Measurements from ENCODE around the gene PCDH12. TPM values are rescaled to one million over a fixed set of nuclear protein-coding genes. Genes with fewer than 3 reads are reported as not detected.

PCDH12 gene
- total RNA-seq, 2 donors from 2014 or later = 5.4 to 10.0 TPM

DNA sequence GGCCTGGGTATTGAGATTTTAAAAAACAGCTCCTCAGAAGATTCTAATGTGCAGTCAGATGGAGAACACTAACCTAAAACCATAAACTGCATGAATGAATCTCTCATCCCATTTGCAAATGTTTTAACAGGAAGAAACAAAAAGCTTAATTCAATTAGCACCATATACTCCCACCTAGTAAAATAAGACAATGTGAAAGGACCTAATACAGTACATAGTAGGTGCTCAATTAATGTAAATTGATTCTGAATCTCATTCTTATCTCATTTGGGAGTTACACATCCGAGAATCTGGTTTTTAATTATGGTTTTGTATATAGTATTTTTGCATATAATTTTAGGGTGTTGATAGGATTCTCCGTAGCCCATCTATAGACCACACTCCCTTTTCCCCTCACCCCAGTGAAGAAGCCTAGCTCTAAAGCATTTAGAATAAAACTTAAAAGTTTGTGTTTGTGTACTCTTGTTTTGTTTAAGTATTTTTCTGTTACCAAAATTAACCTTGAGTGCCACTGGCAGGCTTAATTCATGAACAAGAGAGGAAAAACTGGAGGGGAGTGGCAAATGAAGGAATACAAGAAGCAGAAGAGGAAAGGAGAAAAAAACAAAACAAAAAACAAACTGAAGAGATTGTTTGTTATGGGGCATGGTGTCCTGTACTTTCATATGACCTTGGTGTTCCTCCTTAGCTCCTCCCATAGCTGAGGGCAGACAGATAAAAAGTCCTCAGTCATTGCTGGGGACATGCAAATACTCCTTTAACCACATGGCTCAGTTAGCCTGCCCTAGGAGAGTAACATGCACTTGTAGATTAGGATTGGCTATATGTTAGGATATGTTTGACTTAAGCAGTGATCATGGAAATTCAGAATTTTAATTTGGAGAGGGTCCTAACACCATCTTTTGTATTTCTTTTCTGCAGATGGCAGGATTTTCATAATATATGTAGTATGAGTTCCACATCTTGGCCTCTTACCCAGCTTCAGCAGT lies 12.1 kb upstream of the PCDH12 start:
- no peak for DNase-seq
- peak in 1 of 2 donors; percentile 21 for ATAC-seq
- intact Hi-C loops (cut with DNase I) = no loop called here

DNA sequence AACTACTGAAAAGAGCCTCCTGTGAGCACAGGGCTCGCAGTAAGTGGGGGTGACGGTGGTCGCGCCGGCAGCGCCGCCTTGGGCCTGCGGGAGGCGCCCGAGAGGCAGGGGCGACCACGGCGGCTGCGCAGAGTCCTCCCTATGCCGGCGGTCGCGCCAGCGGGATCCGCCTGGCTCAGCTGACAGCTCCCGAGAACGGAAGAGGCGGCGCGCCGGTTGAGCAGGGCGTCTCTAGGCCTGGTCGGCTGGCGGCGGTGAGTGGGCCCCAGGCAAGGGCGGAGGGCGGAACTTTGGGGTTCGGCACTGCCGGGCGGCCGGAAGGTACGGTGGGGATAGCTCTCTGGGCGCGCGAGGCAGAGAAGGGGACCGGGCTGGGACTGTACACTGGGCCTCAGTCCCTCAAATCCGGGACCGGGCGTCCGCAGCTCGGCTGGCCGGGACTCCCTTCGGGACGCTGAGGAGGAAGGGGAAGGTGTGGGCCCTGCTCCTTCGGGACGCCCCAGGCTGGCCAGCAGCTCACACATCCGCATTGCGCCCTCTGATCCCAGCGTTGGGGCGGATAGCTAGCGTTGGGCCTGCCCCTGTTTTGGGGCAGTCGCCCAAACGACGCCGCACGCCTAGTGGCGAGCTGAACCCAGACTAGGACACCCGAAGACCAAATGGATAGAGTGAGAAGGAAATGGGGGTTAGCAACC lies 11.1 kb upstream of the PCDH12 start, which contains the start of gene RNF14:
RNF14 (plus strand) TSS at position 192 of the 695 bp plus-strand sequence. CDS start 4,484 bp downstream, outside the sequence.
- ATAC-seq = peak; percentile 99
- peak; percentile 97 for DNase-seq
- intact Hi-C loops (cut with DNase I) = no loop called here

GRCh38 chr5:141966963-141967333 lies 8.9 kb upstream of the PCDH12 start:
- no peak for ATAC-seq
- no peak for DNase-seq
- intact Hi-C loops (cut with DNase I) = no loop called here

GRCh38 chr5:141966275-141966962 lies 8.4 kb upstream of the PCDH12 start:
- DNase-seq = no peak
- no peak for ATAC-seq
- intact Hi-C loops (cut with DNase I) = no loop called here

GRCh38 chr5:141965071-141965470 lies 7.1 kb upstream of the PCDH12 start:
- no peak for DNase-seq
- intact Hi-C loops (cut with DNase I) = no loop called here
- no peak for ATAC-seq

DNA sequence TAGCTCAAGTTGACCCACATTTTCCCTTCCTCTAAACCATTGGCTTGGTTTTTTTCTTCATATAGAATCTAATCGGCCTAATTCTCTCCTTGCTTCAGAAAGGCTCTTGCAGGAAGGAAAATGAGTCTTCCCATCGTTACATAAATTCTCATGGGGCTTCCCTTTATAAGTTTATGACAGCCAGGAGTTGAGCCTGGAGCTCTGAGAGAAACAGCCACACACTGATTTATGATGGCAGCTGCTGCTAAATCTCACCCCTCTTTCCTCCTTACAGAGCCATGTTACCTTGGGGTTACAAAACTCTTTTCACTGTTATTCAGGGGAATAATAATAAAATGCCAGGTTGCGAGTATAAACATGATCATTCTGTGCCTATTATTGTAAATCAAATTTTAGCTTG lies 5.7 kb upstream of the PCDH12 start:
- DNase-seq = no peak
- no peak for ATAC-seq
- intact Hi-C loops (cut with DNase I) = loop anchor here in 1 of 2 donors (5.0 kb wide), 1 partner anchor 271 kb away; no protein-coding TSS in a partner anchor

GRCh38 chr5:141961466-141961865 lies 3.5 kb upstream of the PCDH12 start:
- ATAC-seq (no peak), DNase-seq (no peak)
- intact Hi-C loops (cut with DNase I) = loop anchor here in 1 of 2 donors (5.0 kb wide), 1 partner anchor 269 kb away; no protein-coding TSS in a partner anchor

GRCh38 chr5:141960449-141961323 lies 2.7 kb upstream of the PCDH12 start:
- ATAC-seq = peak; percentile 84 to 92
- intact Hi-C loops (cut with DNase I) = loop anchor here (1.0 to 5.0 kb wide), 2 partner anchors 268 kb away; no protein-coding TSS in a partner anchor
- peak; percentile 90 for DNase-seq

GRCh38 chr5:141960018-141960417 lies 2.0 kb upstream of the PCDH12 start:
- ATAC-seq (no peak), DNase-seq (no peak)
- intact Hi-C loops (cut with DNase I) = loop anchor here (1.0 to 5.0 kb wide), 2 partner anchors 268 kb away; no protein-coding TSS in a partner anchor

GRCh38 chr5:141958546-141959172 lies 657 bp upstream of the PCDH12 start:
- ATAC-seq = peak in 1 of 2 donors; percentile 67
- intact Hi-C loops (cut with DNase I) = loop anchor here (1.0 to 10.0 kb wide), 3 partner anchors 35 to 81 kb away; partner anchors contain the start of genes DELE1 (in 1 of the 2) and PCDH1 (in 1 of the 2)
- peak; percentile 62 for DNase-seq

- DNase-seq (no peak), ATAC-seq (no peak)
- intact Hi-C loops (cut with DNase I) = loop anchor here (5.0 to 10.0 kb wide), 2 partner anchors 73 to 80 kb away; partner anchors contain the start of gene PCDH1 (in 1 of the 2)
These were observed 520 bp downstream of the PCDH12 start for GRCh38 chr5:141957367-141957996.

DNA sequence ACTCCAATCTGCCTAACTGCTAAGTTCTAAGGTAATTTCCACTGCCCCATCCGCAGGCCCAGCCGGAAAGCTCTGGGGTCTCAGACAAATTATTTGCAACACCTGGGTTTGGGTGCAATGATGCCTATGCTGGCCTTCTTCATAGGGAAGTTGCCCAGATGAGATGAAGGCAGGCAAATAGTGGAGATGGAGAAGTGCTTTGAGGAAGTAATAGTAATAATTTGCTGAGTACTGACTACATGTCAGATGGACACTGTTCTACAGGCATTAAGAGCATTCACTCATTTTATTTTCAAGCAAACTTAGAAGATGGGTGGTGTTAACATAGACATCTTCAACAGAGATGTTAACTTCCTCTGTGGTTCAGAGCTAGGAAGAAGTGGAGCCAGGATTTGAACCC lies 3.8 kb downstream of the PCDH12 start:
- ATAC-seq = no peak
- no peak for DNase-seq
- intact Hi-C loops (cut with DNase I) = loop anchor here in 1 of 2 donors (10.0 kb wide), 1 partner anchor 69 kb away; no protein-coding TSS in a partner anchor

DNA sequence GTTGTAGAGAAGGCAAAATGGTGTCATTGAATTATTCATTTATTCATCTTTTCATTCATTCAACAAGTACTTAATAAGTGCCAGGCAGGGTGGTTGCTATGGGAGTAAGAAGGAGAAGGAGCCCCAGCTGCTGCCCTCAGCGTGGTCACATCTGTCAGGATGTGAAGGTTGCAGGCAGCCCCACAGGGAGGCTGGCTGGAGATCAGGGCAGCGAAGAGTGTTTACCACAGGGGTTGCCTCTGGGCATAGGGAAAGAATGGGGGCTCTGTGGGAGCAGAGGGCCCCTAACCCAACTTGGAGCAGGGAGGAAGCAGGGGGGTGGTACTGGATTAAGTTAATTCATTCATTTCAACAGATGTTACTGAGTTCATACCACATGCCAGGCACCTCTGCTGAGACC lies 6.0 kb downstream of the PCDH12 start:
- ATAC-seq (no peak), DNase-seq (no peak)
- intact Hi-C loops (cut with DNase I) = loop anchor here in 1 of 2 donors (10.0 kb wide), 1 partner anchor 67 kb away; no protein-coding TSS in a partner anchor

DNA sequence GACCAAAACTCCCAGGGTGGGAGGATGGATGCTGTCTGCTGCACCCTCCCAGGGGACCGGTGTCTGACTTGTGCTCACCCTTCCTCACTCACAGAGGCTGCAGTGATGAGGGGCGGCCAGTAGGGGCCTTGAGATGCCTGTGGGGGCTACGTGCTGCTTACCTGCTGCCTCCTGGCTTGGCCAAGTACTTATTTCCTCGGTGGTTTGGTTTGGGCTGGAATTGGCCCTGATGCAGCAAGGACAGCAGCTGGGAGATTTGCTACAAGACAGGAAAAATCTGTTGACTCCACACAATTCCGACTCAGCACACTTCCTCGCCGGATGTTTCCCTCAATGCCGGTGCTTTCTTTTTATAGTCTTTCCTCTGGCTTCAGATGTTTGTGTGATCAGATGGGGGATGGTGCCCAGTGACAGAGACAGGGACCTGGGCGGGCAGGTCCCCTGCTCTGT lies 6.6 kb downstream of the PCDH12 start:
- intact Hi-C loops (cut with DNase I) = loop anchor here in 1 of 2 donors (10.0 kb wide), 1 partner anchor 67 kb away; no protein-coding TSS in a partner anchor
- DNase-seq = no peak
- ATAC-seq = peak; percentile 15 to 43

DNA sequence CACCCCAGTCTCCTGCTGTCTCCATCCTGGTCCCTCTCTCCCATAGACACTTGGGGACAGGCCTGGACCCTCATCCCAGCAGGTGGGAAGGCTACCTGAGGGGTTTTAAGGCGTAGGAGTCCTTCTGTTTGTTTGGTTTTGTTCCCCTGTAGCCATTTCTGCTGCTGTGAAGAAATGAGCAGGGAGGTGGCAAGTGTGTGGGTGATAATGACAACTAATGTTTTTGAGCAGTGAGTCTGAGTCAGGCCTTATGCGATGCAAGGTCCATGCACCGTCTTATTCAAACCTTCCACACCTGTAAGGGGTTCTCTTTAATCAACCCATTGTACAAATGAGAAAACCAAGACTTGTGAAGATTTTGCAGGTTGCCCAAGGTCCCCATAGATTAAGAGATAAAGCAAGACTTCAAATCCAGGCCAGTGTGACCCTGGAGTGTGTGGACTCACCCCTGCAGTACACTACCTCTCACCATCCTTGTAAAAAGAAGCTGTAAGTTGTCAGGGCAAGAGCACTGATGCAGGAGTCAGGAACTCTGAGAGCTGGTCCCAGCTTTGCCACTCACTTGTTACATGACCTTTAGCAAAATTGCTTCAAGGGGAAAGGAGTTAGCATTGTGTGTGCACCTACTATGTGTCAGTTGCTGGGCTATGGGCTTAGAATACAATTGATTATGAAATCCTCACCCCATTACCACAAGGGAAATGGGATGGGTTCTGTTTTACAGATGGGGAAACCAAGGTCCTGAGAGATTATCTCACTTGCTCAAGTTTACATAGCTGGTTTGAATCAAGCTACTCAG lies 7.6 kb downstream of the PCDH12 start:
- intact Hi-C loops (cut with DNase I) = loop anchor here in 1 of 2 donors (10.0 kb wide), 1 partner anchor 66 kb away; no protein-coding TSS in a partner anchor
- DNase-seq (no peak), ATAC-seq (no peak)

DNA sequence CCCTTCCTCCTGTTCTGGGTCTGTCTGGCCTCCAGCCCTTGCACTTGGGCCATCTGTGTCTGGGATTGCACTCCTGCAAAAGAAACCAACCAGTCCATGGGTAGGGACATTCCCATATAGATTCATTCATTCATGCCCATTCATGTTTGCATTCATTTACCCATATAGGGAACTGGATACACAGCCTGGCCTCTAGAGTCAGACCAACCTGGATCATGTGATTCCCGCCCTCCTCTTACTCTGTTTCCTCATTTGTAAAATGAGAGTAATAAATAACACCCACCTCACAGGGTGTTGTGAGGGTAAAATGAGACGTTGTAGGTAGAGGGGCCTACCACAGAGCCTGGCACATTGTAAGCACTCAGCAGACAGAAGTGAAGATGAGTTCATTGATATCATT lies 8.5 kb downstream of the PCDH12 start:
- DNase-seq = no peak
- no peak for ATAC-seq
- intact Hi-C loops (cut with DNase I) = no loop called here
